ENCODE measurements around the gene MPZL3.

Gene MPZL3

GRCh38 chr11:118217575-118217974, 34.6 kb downstream of the MPZL3 start:
- TF ChIP-seq TAF1 (IDR thresholded peaks at IDR 0.05; ENCODE audit: low read depth, low read length) (no peak), SPI1 (IDR thresholded peaks at IDR 0.05; ENCODE audit: low read depth, low read length) (peak; percentile 26; the same call in 1 of the 2 replicates), PAX5 (IDR thresholded peaks at IDR 0.05; ENCODE audit: insufficient read depth, low read length, severe bottlenecking) (no peak), POU2F2 (IDR thresholded peaks at IDR 0.05; ENCODE audit: low read depth, low read length) (no peak), POLR2AphosphoS5 (IDR thresholded peaks at IDR 0.05; ENCODE audit: low read depth, low read length) (no peak)
- FAIRE-seq, result peak; percentile 78
- DNase-seq (ENCODE audit: insufficient read length, low spot score), result no peak

GRCh38 chr11:118216621-118217481, 35.3 kb downstream of the MPZL3 start:
- FAIRE-seq (peak; percentile 86), DNase-seq (ENCODE audit: insufficient read length, low spot score) (no peak)

GRCh38 chr11:118215765-118216164, 36.4 kb downstream of the MPZL3 start:
- TF ChIP-seq SPI1 (IDR thresholded peaks at IDR 0.05; ENCODE audit: low read depth, low read length) (no peak), TAF1 (IDR thresholded peaks at IDR 0.05; ENCODE audit: low read depth, low read length) (no peak), POU2F2 (IDR thresholded peaks at IDR 0.05; ENCODE audit: low read depth, low read length) (no peak), POLR2AphosphoS5 (IDR thresholded peaks at IDR 0.05; ENCODE audit: low read depth, low read length) (no peak), PAX5 (IDR thresholded peaks at IDR 0.05; ENCODE audit: insufficient read depth, low read length, severe bottlenecking) (no peak), POLR2A (IDR thresholded peaks at IDR 0.05; ENCODE audit: low read depth, low read length) (no peak)
- DNase-seq (ENCODE audit: insufficient read length, low spot score) (no peak), FAIRE-seq (no peak)

More at GRCh38 chr11:118216621-118217481, 35.3 kb downstream of the MPZL3 start:
- TF ChIP-seq POU2F2 (IDR thresholded peaks at IDR 0.05; ENCODE audit: low read depth, low read length) (peak; percentile 14; the same call in 1 of the 2 replicates), PAX5 (IDR thresholded peaks at IDR 0.05; ENCODE audit: insufficient read depth, low read length, severe bottlenecking) (no peak), POLR2A (IDR thresholded peaks at IDR 0.05; ENCODE audit: low read depth, low read length) (no peak)

- peak; percentile 71 for FAIRE-seq
- no peak for DNase-seq (ENCODE audit: insufficient read length, low spot score)
- TF ChIP-seq POLR2AphosphoS5 (IDR thresholded peaks at IDR 0.05; ENCODE audit: low read depth, low read length) (no peak), TAF1 (IDR thresholded peaks at IDR 0.05; ENCODE audit: low read depth, low read length) (no peak), PAX5 (IDR thresholded peaks at IDR 0.05; ENCODE audit: insufficient read depth, low read length, severe bottlenecking) (no peak), POLR2A (IDR thresholded peaks at IDR 0.05; ENCODE audit: low read depth, low read length) (no peak), POU2F2 (IDR thresholded peaks at IDR 0.05; ENCODE audit: low read depth, low read length) (no peak), SPI1 (IDR thresholded peaks at IDR 0.05; ENCODE audit: low read depth, low read length) (no peak)
Observed at GRCh38 chr11:118215262-118215661, 36.9 kb downstream of the MPZL3 start.

- DNase-seq (ENCODE audit: insufficient read length, low spot score), result no peak
- TF ChIP-seq POU2F2 (IDR thresholded peaks at IDR 0.05; ENCODE audit: low read depth, low read length), result no peak
- TF ChIP-seq POLR2AphosphoS5 (IDR thresholded peaks at IDR 0.05; ENCODE audit: low read depth, low read length), result no peak
- TF ChIP-seq SPI1 (IDR thresholded peaks at IDR 0.05; ENCODE audit: low read depth, low read length), result peak; percentile 97
- FAIRE-seq, result peak; percentile 84
Observed at GRCh38 chr11:118214210-118214914, 37.8 kb downstream of the MPZL3 start.

GRCh38 chr11:118213781-118214180, 38.4 kb downstream of the MPZL3 start:
- TF ChIP-seq TAF1 (IDR thresholded peaks at IDR 0.05; ENCODE audit: low read depth, low read length) (no peak), SPI1 (IDR thresholded peaks at IDR 0.05; ENCODE audit: low read depth, low read length) (no peak), PAX5 (IDR thresholded peaks at IDR 0.05; ENCODE audit: insufficient read depth, low read length, severe bottlenecking) (no peak), POU2F2 (IDR thresholded peaks at IDR 0.05; ENCODE audit: low read depth, low read length) (no peak), POLR2AphosphoS5 (IDR thresholded peaks at IDR 0.05; ENCODE audit: low read depth, low read length) (no peak), POLR2A (IDR thresholded peaks at IDR 0.05; ENCODE audit: low read depth, low read length) (no peak)
- FAIRE-seq, result no peak

GRCh38 chr11:118213201-118213600, 39.0 kb downstream of the MPZL3 start:
- TF ChIP-seq POLR2AphosphoS5 (IDR thresholded peaks at IDR 0.05; ENCODE audit: low read depth, low read length), result no peak
- no peak for TF ChIP-seq TAF1 (IDR thresholded peaks at IDR 0.05; ENCODE audit: low read depth, low read length)
- no peak for TF ChIP-seq PAX5 (IDR thresholded peaks at IDR 0.05; ENCODE audit: insufficient read depth, low read length, severe bottlenecking)
- no peak for TF ChIP-seq POLR2A (IDR thresholded peaks at IDR 0.05; ENCODE audit: low read depth, low read length)
- TF ChIP-seq POU2F2 (IDR thresholded peaks at IDR 0.05; ENCODE audit: low read depth, low read length), result no peak
- FAIRE-seq (no peak), DNase-seq (ENCODE audit: insufficient read length, low spot score) (no peak)

More at GRCh38 chr11:118213781-118214180, 38.4 kb downstream of the MPZL3 start:
- no peak for DNase-seq (ENCODE audit: insufficient read length, low spot score)

GRCh38 chr11:118212781-118213191, 39.4 kb downstream of the MPZL3 start:
- no peak for DNase-seq (ENCODE audit: insufficient read length, low spot score)
- FAIRE-seq, result no peak
- TF ChIP-seq POLR2AphosphoS5 (IDR thresholded peaks at IDR 0.05; ENCODE audit: low read depth, low read length) (no peak), TAF1 (IDR thresholded peaks at IDR 0.05; ENCODE audit: low read depth, low read length) (no peak), POU2F2 (IDR thresholded peaks at IDR 0.05; ENCODE audit: low read depth, low read length) (no peak), POLR2A (IDR thresholded peaks at IDR 0.05; ENCODE audit: low read depth, low read length) (no peak), PAX5 (IDR thresholded peaks at IDR 0.05; ENCODE audit: insufficient read depth, low read length, severe bottlenecking) (no peak), SPI1 (IDR thresholded peaks at IDR 0.05; ENCODE audit: low read depth, low read length) (no peak)

- DNase-seq (ENCODE audit: insufficient read length, low spot score), result no peak
- peak; percentile 54 for FAIRE-seq
- TF ChIP-seq POLR2AphosphoS5 (IDR thresholded peaks at IDR 0.05; ENCODE audit: low read depth, low read length) (no peak), POU2F2 (IDR thresholded peaks at IDR 0.05; ENCODE audit: low read depth, low read length) (no peak), PAX5 (IDR thresholded peaks at IDR 0.05; ENCODE audit: insufficient read depth, low read length, severe bottlenecking) (no peak), POLR2A (IDR thresholded peaks at IDR 0.05; ENCODE audit: low read depth, low read length) (no peak), SPI1 (IDR thresholded peaks at IDR 0.05; ENCODE audit: low read depth, low read length) (no peak), TAF1 (IDR thresholded peaks at IDR 0.05; ENCODE audit: low read depth, low read length) (no peak)
Observed at GRCh38 chr11:118212131-118212725, 39.9 kb downstream of the MPZL3 start.
